Epithelial cell of esophagus (primary cell): Measurements from ENCODE around the gene CGN.

Experiments used
- DNase-seq: peaks from one replicate; pipeline ENCODE4 v3.0.0; 2010; ENCODE audit warnings: low read depth
- H3K4me3 ChIP-seq: 2 replicates; pipeline ENCODE4 v1.5.1; 2011; ENCODE audit warnings: mild to moderate bottlenecking, low read length, control low read depth
- TF ChIP-seq, protein P1 (sequence below): IDR thresholded peaks from 2 replicates; pipeline ENCODE4 v1.5.1; 2011; ENCODE audit warnings: low read depth, mild to moderate bottlenecking, low read length, control low read depth, inconsistent platforms; ENCODE audit not compliant: insufficient read depth; ENCODE audit errors: missing control alignments

Gene CGN

DNA sequence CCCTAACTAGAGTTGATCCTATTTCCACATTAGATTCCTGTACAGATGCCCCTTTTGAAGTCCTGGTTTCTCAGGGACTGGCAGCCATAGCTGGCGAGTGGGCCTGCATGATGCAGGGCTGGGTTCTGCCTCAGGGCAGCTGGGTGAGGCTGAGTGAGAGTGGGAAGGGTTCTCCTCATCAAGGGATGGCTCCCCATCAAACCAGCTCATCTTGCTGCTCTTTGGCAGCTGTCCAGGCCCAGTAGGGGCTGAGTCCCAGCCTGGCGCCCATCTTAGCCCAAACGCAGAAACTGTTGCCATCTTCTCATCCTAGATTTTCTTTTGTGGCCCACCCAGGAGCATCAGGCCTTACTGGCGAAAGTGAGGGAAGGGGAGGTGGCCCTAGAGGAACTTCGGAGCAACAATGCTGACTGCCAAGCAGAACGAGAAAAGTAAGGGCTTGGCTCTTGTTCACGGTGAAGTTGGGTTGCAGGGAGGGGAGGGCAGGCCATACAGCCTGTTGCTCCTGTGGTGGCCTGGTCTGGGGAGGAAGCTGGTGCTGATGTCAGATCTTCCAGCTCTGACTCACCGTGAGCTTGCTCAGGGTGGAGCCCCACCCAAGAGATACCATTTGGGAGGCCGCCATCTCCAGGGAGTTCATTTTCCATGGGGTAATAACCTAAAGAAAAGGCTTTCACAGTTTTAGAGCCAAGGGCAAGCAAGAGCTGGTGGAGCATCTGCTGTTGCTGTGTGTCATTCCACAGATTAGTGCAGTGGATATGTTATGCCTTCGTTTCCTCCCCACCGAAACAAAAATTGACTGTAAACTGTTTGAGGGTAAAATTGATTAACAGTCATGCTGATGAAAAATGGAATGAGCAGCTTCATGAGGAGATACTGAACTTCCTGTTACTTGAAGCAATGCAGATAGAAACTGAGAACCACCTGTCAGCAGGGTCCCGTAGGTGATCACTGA is 63.7 kb downstream of the CGN start:
- H3K4me3 ChIP-seq = no peak overlapping the region
- TF ChIP-seq, protein P1, sequence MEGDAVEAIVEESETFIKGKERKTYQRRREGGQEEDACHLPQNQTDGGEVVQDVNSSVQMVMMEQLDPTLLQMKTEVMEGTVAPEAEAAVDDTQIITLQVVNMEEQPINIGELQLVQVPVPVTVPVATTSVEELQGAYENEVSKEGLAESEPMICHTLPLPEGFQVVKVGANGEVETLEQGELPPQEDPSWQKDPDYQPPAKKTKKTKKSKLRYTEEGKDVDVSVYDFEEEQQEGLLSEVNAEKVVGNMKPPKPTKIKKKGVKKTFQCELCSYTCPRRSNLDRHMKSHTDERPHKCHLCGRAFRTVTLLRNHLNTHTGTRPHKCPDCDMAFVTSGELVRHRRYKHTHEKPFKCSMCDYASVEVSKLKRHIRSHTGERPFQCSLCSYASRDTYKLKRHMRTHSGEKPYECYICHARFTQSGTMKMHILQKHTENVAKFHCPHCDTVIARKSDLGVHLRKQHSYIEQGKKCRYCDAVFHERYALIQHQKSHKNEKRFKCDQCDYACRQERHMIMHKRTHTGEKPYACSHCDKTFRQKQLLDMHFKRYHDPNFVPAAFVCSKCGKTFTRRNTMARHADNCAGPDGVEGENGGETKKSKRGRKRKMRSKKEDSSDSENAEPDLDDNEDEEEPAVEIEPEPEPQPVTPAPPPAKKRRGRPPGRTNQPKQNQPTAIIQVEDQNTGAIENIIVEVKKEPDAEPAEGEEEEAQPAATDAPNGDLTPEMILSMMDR = no peak
- peak; percentile 93 for DNase-seq

DNA sequence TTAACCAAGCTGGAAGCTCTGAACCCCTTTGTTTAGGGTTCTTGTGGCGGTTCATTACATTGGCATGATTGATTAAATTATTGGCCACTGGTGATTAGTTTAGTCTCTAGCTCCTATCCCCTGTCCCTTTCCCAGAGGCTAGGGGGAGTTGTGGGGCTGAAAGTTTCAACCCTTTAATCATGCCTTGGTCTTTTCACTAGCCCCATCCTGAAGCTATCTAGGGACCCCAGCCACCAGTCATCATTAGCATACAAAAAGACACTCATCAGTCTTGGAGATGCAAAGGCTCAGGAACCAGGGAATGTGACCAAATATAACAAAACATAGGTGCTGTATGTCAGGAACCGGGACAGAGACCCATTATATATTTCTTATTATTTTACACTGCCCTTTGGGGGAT is 66.0 kb downstream of the CGN start:
- no peak overlapping the region for H3K4me3 ChIP-seq
- DNase-seq = no peak
- TF ChIP-seq, protein P1 = no peak

DNA sequence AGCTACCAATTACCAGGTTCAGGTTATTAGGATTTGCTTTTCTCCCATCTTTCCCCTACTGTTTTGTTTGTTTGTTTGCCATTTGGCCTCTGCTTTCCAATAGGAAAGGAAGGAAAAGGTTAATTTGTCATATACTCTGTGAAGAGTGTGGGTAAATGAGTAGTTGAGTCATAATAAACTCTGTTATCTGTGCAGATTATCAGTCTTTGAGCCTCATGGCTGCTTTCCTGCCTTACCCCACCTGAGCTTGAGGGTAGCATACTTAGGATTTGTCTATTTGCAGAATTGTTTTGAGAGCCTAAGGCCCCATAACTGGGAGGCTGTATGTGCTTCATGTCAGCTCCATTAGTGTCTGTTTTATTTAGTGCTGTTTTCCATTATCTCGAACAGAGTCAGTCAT is 67.8 kb downstream of the CGN start:
- TF ChIP-seq, protein P1 = no peak
- DNase-seq = no peak
- H3K4me3 ChIP-seq = no peak overlapping the region

DNA sequence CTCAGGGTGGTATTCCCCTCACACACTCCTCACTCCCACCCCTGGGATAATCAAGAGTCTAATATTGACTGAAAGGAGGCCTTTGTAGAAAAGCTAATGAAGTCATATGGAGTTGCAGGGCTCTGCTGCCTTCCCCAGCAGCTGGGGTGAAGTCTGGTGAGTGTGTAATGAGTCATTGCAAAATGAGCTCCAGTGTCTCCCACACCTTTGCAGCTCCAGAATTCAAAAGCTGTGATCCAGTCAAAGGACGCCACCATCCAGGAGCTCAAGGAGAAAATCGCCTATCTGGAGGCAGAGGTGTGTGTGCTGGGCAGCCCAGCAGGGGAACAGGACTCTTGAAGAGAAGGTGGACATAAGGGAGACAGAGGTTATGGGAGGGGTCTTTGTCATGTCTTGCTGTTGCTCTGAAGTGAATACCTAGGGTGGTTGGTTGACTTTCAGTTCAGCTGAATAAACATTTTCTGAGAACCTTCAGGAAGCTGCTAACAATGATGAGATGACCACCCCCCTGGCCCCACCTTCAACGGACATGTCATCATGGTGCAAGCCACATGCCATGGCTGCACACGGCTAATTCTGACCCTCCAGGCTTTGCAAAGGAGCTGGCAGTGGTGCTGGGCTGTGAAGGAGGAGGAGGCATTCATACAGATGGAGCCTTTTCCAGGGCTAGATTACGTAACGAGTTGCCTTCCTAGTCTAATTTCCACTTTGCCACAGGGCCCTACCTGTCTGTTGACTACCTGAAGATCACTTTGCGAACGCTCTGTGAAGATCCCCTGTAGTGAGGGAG is 68.4 kb downstream of the CGN start:
- TF ChIP-seq, protein P1 = no peak
- H3K4me3 ChIP-seq = no peak overlapping the region
- peak; percentile 84 for DNase-seq

DNA sequence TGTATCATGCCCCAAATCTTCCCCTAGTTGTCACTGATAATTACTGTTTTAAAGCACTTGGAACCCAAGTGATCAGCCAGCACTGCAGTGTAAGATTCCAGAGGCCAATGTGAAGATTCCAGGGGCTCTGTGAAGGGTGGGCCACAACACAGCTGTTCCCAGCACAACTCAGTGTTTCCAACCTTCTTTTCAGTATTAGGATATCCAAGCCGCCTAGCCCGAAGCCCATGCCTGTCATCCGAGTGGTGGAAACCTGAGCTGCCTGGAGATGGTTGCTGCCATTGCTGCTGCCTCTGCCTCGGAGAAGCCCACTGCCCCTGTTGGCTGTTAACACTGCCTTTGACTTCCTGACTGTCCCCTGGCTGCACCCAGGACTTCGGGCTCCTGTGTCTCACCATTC is 70.3 kb downstream of the CGN start:
- no peak for DNase-seq
- TF ChIP-seq, protein P1 = no peak
- no peak overlapping the region for H3K4me3 ChIP-seq

DNA sequence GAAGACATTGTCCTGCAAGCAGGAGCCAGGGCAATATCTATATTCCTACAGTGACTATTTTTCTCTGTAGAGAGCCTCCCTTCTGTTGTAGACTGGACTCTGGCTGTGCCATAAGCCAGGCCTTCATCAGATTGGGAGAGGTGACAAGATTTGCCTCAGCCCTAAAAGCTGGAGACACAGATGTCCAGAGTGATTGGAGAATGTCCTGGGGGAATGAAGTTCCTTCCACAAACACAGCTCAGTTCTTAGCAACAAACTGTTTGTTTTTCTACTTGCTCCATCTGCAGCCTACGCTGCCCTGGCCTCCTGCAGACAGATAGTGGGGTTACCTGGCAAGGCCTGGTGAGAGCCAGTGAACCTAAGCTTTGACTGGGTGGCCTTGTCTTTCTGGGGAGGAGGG is 70.7 kb downstream of the CGN start:
- H3K4me3 ChIP-seq = no peak overlapping the region
- TF ChIP-seq, protein P1 = no peak
- no peak for DNase-seq

DNA sequence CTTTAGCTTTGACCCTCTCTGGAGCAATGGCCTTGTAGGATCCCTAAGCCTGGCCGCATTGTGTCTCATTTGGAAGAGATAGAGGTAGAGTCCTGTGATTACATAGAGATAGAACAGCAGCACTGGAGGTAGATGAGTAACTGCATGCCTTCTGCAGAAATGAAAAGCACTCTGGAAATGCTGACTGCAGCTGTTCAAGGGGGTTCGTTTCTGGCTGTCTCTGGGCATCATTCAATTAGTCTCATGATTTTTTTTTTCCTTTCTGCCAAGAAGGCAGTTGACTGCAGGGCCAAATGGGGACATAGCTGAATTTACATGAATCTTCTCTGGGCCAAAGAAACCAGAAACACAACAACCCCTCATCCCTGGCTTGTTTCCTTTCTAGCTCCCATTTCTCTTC is 72.6 kb downstream of the CGN start:
- TF ChIP-seq, protein P1 = no peak
- DNase-seq = peak; percentile 25

More for the DNA sequence above, 72.6 kb downstream of the CGN start:
- no peak overlapping the region for H3K4me3 ChIP-seq
